Vagina (tissue), 2 donors: ENCODE data around the gene HK3.

Source experiments
- CTCF ChIP-seq, 3 experiments: fragments of 450-650 bp in 2 of 3; fragments of 200-600 bp in 1 of 3; sonication (generic) in 1 of 3; IDR thresholded peaks; one replicate each; pipeline ENCODE4 v1.5.1; 2017 to 2019; ENCODE audit warnings: antibody characterized with exemption in 3 of 3, mild to moderate bottlenecking in 2 of 3, moderate library complexity in 2 of 3
- POLR2A ChIP-seq, 2 donors: fragments of 450-650 bp; IDR thresholded peaks; one replicate each; pipeline ENCODE4 v1.6.1; 2017; ENCODE audit warnings: antibody characterized with exemption in 2 of 2, mild to moderate bottlenecking in 2 of 2, moderate library complexity in 2 of 2
- POLR2AphosphoS5 ChIP-seq, 2 donors: sonication (generic); formaldehyde crosslinking; IDR thresholded peaks; one replicate each; pipeline ENCODE4 v1.9.0; 2017; ENCODE audit warnings: antibody characterized with exemption in 2 of 2, mild to moderate bottlenecking in 2 of 2, low read depth in 1 of 2; ENCODE audit not compliant: insufficient read depth in 1 of 2

- TF ChIP-seq CTCF (IDR thresholded peaks at IDR 0.05) (no peak), POLR2A (IDR thresholded peaks at IDR 0.05) (no peak), POLR2AphosphoS5 (IDR thresholded peaks at IDR 0.05; ENCODE audit: insufficient read depth in 1 of 2, low read depth in 1 of 2) (no peak)
These were observed 24.1 kb downstream of the HK3 start for GRCh38 chr5:176875014-176875550.
